ENCODE measurements around the gene KLHL18.

DNA sequence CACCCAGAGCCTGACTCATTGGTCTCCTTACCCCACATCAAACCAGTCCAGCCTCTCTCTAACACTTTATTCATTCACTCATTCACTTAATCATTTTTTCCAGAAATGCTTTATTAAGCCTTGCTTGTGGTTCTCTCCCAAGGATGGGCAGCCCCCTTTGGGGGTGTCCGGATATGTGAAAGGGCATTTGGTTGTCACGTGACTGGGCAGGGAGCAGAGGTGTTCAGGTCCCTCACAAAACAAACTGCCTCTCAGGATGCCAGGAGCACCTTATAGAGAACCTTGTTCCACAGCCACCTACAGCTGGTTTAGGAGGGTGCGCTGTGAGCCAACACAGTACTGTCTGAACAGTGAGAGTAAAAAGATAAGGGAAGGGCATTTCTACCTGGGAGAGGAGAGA, 72.3 kb downstream of the KLHL18 start:
- TF ChIP-seq CTCF (IDR thresholded peaks at IDR 0.05; ENCODE audit: low read length) (no peak), EZH2 (IDR thresholded peaks at IDR 0.05; ENCODE audit: borderline replicate concordance, low read length) (no peak)
